ENCODE data around the gene KRTCAP2.
A peak's percentile ranks its signal among the peaks of the same experiment; 100 is the strongest.
"Not testable (repeated sequence)": the region's sequence is repeated elsewhere in the genome, so short reads cannot be mapped to it uniquely, and the experiment has no call there.

Gene KRTCAP2

GRCh38 chr1:155181371-155182051 is 8.4 kb upstream of the KRTCAP2 start:
- no peak for DNase-seq

- no peak for DNase-seq
Observed at GRCh38 chr1:155179112-155180031, 6.3 kb upstream of the KRTCAP2 start.

DNA sequence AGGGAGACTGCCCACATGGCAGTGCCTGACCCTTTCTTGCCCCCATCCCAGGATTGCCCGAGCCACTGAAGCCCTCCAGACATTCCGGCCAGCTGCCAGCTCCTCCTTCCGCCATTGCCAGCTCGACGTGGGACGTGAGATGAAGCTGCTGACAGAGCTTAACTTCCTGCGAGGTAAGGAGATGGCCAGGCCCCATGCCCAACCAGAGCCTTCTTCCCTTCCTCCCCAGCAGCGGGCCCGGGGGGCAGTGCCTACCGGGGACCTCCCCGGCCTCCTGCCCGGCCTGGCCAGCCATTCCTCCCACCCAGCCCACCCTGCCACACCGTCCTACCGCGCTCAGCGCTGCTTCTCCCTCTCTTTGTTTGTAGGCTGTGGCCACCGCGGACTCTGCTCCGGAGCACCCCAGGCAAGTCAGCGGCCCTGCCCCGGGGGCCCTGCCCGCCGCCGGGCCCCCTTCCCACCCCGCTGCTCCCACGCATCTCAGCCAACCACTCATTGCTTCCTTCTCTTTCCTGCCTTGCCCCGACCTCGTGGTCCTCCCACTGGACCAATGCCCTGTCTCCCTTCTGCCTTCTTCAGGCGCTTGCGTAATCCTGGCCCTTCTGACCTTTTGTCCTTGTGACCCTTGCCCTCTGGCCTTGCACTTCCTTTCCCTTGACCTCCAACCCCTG is 5.5 kb upstream of the KRTCAP2 start:
- no peak for DNase-seq

DNA sequence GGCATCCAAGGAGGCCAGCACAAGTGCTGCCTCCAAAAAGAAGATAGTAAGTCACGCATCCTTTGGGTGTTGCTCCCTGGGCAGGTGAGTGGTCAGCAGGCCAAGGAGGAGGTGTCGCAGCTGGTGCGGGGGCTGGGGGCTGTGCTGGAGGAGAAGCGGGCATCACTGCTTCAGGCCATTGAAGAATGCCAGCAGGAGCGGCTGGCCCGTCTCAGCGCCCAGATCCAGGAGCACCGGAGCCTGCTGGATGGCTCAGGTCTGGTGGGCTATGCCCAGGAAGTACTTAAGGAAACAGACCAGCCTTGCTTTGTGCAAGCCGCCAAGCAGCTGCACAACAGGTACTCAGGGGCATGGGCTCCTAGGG is 4.8 kb upstream of the KRTCAP2 start:
- no peak for DNase-seq

DNA sequence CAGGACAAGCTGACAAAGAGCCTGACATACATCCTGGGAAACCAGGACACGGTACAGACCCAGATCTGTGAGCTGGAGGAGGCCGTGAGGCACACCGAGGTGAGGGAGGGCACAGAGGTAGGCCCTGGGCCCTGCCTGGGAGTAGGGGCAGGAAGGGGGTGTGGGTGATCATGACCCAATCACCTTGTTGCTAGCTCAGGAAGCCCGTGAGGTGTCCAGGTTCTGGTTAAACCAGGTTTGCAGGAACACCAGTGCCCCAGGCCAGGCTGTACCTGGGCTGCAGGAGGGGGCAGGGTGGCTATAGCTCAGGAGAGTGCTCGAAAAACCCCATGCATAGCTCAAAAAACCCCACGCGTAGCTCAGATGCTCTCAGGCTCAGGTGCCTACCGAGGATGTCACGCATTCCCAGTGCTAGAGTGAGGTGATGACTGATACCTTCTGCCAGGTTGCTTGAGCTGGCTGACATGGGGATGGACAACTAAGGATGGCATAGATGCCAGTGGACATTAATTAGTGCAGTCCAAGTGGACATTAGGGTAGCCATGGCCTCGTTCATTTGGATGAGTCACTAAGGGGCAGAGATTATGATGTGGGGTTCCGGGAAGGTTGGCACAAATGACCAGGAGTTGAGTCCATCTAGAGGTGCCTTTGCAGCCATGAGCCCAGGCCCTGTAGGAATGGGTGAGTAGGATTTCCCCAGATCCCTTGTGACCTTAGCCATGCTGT is 4.3 kb upstream of the KRTCAP2 start:
- no peak for DNase-seq

DNA sequence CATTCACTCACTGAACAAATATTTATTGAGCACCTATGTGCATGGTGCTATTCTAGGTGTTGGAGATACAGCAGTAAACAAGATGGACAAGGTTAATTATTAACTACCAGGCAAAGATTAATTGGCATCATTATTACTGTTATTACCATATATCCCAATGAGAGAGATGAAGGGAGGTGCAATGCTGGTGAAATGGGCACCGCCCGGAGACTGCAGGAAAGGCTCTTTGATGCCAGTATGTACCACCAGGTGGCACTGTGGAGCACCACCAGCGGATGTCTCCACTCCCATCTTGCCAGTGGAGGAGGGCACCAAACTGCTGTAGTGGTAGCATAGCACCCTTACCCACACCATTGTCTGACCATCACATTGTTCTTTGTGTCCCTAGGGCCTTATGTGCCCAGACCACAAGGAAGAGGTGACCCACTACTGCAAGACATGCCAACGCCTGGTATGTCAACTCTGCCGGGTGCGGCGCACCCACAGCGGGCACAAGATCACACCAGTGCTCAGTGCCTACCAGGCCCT is 3.5 kb upstream of the KRTCAP2 start:
- peak; percentile 69 for DNase-seq

DNA sequence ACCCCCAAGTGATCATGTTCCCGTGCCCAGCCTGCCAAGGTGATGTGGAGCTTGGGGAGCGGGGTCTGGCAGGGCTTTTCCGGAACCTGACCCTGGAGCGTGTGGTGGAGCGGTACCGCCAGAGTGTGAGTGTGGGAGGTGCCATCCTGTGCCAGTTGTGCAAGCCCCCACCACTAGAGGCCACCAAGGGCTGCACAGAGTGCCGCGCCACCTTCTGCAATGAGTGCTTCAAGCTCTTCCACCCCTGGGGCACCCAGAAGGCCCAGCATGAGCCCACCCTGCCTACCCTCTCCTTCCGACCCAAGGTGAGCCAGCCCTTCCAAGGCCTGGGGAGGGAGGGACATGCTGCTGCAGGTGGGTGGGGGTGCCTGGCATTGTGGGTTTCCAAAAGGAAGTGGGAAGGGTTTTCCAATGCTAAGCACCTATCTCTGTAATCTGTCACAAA is 2.8 kb upstream of the KRTCAP2 start:
- no peak for DNase-seq

- no peak for DNase-seq
Observed at GRCh38 chr1:155175281-155175926, 2.3 kb upstream of the KRTCAP2 start.

DNA sequence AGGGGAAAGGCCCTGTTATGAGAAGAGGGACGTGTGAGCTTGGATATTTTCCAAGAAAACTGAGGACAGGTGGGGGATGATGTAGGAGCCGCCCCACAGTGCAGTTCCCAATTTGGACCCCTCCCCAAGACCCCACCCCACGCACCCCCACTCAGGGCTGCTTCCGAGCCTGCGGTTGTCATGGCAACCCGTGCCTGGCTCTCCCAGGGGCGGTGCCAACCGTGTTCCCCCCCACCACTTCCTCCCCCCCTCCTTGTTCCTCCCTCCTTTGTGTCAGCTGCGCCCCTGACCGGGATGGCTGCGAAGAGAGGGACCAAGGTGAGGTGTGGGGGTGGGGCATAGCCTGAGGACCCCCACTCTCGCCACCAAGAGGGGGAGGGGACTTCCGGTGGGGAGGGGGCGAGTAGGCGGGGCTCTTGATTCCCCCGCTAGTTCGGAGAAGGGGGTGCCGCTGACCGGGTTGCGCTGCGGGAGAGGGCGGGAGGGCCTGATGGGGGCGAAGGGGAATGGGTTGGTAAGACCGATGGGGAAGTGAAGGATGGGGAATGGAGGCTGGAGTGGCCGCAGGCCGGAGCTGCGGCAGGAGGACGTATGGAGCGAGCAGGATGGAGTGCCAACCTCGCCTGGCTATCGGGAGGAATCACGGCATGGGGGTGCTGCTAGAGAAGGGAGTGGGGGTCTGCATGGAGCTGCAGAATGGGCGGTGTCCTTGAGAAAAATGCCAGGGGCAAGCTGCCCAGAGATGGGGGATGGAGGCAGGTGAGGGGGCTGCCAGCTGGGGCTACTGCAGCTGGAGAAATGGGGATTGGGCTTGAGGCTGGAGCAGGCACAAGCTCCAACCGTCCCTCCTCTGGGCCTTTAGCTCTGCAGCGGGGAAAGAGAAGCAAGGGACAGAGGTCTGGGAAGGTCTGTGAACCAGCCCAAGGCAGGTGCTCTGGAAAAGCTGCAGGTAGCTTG is 1.5 kb upstream of the KRTCAP2 start:
- peak; percentile 76 for DNase-seq

DNA sequence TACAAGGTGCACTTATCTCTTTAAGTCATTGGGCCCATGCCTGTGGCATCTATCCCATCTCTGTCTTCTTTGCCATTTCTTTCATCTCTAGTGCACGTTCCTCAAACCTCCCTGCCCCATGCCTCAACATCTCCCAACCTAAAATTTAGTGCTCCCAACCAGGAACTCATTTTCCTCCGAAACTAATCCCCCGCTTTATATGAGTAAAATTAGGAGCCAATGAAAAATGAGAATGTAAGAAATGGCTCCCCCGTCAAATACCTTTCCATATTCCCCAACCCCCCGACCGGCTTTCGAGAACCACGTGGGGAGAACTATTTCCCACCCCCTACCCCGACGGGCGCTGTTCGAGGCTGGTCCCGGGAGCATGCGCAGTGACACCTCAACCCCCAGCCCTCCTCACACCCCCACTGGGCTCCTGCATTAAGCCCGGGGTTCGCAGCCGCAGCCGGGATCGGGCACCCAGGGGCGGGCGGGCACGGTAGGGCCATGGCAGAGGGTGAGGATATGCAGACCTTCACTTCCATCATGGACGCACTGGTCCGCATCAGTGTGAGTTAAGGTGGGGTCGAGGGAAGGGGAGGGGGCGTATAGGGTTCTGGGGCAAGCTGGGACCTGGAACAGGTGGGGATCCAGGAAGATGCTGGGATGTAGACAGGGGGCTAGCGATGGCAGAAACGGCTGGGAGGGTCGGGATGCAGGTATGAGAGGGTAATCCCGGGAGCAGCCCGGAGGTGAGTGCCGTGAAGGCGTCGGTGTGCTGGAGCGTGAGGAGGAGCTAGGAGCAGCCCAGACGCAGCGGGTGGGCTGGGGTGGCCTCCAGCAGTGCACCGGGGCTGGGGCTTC is 597 bp upstream of the KRTCAP2 start, which contains the start of gene TRIM46:
Gene TRIM46, plus strand, starts transcription at position 372 of the 846 bp plus-strand sequence. Its CDS starts 118 bp downstream, at position 490.
- peak; percentile 79 for DNase-seq

DNA sequence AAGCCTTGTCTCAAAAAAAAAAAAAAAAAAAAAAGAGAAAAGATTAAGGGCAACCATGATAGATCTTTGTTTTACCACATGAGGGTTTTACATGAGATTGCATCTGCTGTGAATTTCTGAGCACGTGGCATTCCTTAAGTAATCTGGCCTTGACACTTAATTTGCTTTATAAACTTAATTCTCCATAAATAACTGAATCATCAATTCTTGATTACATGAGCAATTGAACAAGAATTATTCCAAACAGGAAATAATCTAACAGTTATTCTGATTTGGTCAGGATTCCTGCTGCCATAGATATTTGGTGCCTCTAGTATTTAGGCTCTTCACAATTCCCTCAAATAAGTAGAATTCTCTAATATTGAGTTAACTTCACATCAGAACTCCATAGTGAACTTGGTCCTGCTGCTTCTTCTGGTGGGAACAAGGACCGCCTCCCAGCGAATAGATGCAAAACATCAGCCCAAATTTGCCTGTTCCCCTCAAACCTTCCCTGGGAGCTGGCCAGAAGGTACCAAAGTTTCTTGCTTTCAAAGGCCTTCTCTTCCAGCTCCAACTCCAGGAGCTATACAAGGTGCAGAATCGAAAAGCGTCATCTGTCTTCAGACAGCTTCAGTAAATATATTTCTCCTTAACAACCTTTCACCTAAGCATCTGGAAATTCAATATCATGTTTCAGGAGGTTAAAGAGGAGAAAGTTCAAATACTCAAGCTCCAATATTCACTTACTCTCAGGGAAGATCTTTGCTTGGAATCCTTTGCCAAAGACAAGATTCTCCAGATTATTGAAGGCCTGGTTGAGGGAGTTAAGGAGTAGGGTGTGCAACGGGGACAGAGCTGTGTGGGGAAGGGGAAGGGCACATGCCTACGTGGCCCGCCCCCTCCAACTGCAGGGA is 1.0 kb downstream of the KRTCAP2 start:
- no peak for DNase-seq

GRCh38 chr1:155170806-155171205 is 2.3 kb downstream of the KRTCAP2 start:
- DNase-seq: no peak

DNA sequence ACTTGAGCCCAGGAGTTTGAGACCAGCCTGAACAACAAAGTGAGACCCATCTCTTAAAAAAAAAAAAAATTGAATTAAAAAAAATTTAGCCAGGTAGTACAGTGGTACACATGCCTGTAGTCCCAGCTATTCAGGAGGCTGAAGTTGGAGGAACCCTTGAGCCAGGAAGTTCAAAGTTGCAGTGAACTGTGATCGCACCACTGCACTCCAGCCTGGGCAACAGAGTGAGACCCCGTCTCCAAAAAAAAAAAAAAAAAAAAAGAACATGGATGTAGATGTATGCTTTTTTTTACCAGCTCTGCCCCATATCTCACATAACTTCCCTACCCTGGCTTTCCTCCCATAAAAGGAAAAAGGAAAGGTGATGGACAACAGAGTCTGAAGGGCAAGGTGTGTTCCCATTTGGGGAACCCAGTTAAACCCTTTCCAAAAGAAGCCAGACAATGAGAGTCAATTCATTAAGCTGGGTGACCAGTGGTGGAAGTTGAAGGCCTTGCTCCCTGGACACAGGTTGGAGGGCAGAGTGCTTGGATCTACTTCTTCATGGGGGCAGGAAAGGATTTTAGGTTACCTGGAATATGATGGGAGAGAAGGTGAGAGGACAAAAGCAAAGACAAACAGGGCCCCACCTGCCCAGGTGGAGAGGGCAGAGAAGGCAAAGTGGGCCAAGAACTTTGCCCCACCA is 2.9 kb downstream of the KRTCAP2 start:
- DNase-seq: no peak

DNA sequence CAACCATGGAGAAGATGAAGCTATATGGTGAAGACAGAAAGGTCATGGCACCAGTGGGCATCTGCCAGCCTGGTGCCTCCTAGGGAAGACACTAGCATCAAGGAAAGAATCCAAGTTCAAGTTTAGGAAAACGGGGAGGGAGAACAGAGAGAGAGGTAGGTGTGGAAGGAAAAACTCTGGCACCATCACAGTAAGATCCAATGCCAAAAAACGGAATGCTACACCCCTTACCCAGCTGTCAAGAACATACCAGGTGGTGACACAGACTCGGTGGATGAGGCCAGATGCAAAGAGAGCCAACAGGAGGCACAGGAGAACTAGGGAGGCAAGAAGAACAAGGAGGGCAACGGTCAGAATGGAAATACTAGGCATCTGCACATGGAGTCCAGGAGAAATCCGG is 3.6 kb downstream of the KRTCAP2 start:
- DNase-seq: no peak

DNA sequence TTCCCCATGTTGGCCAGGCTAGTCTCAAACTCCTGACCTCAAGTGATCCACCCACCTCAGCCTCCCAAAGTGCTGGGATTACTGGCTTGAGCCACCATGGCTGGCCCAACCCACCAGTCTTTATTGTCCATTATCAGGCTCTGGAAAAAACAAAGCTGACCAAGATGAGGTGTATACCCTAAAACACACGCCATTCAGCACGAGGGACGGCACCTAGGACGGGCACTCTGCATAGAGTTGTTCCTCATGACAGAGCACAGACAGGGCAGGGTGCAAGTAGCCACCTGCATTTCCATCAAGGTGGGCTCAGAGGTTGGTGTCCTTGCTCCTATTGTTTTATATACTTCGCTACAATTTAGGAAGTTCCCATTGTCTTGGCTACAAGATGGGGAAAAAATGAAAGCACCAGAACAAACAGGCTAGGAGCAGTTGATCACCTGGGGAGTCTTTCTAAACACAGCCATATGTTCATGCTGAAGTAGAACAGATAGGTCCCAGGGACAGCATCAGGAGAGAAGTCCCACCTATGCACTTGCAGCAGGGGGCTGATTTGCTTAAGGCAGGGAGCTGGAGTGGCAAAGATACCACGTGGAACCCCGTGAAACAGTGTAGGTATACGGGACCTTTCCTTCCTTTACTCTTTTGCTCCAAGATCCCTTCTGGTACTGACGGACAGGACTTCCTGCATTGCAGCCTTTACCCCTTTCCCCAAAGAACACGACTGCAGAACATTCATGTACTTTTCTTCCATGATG is 4.5 kb downstream of the KRTCAP2 start:
- DNase-seq: no peak

GRCh38 chr1:155168105-155168445 is 5.0 kb downstream of the KRTCAP2 start:
- not testable (repeated sequence) for DNase-seq
